Mucosa of descending colon (tissue), 3 donors: ENCODE results near the gene TMEM106A. TPM values are rescaled to one million over a fixed set of nuclear protein-coding genes. Genes with fewer than 3 reads are reported as not detected.
"Not testable (repeated sequence)": the region's sequence is repeated elsewhere in the genome, so short reads cannot be mapped to it uniquely, and the experiment has no call there.

Experiments used
- ATAC-seq: fragments of 200-7000 bp; cut with Tn5 transposase; one replicate; pipeline ENCODE4 v1.9.1; 2020; ENCODE audit warnings: mild to moderate bottlenecking, moderate library complexity
- DNase-seq, 3 donors: peaks; one replicate each; pipeline ENCODE4 v3.0.0-alpha.2; 2020
- H3K36me3 ChIP-seq: fragments of 200-600 bp; one replicate; pipeline ENCODE4 v1.8.0; 2021; ENCODE audit warnings: low read depth, mild to moderate bottlenecking
- H3K4me1 ChIP-seq: fragments of 200-600 bp; one replicate; pipeline ENCODE4 v1.8.0; 2021; ENCODE audit warnings: low read depth, mild to moderate bottlenecking
- H3K4me3 ChIP-seq: fragments of 200-600 bp; one replicate; pipeline ENCODE4 v1.8.0; 2021; ENCODE audit warnings: mild to moderate bottlenecking
- H3K9me3 ChIP-seq: fragments of 200-600 bp; one replicate; pipeline ENCODE4 v1.8.0; 2021; ENCODE audit warnings: mild to moderate bottlenecking
- intact Hi-C, 2 donors: fragments of 100-400 bp; cut with DNase I in 1 of 2; cut with micrococcal nuclease in 1 of 2; formaldehyde crosslinking; loops; one replicate each; pipeline versions ENCODE4 v1.11.0 to v1.11.1; 2022; cut with DNase I, micrococcal nuclease
- total RNA-seq, 3 donors: library from RNA; stranded (reverse); fragmentation: NEBNext Ultra II Directional in 2 of 3; extraction: Animal tissue kit (Norgen Biotek cat#: 25700) in 2 of 3; gene quantifications; one replicate each; pipeline versions ENCODE4 v1.2.1 to v1.2.4, GENCODE V29; 2021 to 2023
- TF ChIP-seq, protein P1 (sequence below): fragments of 200-600 bp; IDR thresholded peaks from one replicate; pipeline ENCODE4 v1.8.0; 2022; ENCODE audit warnings: antibody characterized with exemption, mild to moderate bottlenecking
- donor health status: DM: no; HTN: no; CAD: no; lungs with moderate emphysema.
- donor health status: DM: no; HTN: no; CAD: no.
- donor health status: DM: no; HTN: yes; CAD: no.

The TMEM106A gene
- total RNA-seq, 3 donors from 2014 or later = 11.8 to 12.5 (median 12.0) TPM

DNA sequence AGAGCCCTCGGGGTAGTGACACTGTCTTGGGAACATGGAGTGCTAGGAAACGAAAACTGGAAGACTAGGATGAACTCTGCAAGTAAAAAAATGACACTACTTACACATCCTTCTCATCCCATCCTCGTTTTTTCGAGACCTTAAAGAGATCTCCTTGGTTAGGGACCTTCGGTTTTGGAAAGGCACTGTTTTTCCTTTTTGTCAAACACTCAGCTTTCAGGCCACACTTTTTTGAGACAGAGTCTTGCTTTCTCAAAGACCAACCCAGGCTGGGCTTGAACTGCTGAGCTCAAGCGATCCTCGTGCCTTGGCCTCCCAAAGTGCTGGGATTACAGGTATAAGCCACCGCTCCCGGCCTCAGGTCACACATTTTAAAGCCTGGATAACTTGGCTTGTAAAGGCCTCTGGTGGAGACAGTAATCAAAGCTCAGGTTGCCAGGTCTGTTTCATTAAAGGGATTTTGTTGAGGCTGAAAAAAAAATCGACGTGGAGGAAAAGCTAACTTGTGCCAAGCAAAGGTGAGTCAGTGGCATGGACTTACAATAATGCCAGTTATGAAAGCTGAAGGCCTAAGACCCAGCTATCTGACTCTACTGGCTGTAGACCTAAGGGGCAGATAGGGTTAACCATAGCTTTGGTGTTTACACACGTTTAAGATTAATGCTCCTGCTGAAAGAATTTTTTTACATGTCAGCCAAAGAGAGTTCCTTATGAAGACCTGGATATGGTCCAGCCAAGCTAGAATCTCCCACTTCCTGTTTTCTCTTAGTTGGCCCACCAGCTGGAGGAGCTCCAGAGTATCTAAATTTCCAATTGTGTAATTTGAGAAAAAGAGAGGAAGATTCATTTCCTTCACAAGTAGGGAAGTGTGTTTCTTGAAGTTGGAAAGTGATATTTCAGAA, 39.8 kb upstream of the TMEM106A start:
- DNase-seq (peak in 1 of 3 donors; percentile 78), ATAC-seq (no peak)
- Histone ChIP-seq H3K4me3 (peak overlapping the region; percentile 56), H3K9me3 (no peaks in the 10 kb centered on the region), H3K4me1 (peaks cover 54% of the 10 kb centered on the region), H3K36me3 (peaks cover 13% of the 10 kb centered on the region)
- TF ChIP-seq, protein P1, sequence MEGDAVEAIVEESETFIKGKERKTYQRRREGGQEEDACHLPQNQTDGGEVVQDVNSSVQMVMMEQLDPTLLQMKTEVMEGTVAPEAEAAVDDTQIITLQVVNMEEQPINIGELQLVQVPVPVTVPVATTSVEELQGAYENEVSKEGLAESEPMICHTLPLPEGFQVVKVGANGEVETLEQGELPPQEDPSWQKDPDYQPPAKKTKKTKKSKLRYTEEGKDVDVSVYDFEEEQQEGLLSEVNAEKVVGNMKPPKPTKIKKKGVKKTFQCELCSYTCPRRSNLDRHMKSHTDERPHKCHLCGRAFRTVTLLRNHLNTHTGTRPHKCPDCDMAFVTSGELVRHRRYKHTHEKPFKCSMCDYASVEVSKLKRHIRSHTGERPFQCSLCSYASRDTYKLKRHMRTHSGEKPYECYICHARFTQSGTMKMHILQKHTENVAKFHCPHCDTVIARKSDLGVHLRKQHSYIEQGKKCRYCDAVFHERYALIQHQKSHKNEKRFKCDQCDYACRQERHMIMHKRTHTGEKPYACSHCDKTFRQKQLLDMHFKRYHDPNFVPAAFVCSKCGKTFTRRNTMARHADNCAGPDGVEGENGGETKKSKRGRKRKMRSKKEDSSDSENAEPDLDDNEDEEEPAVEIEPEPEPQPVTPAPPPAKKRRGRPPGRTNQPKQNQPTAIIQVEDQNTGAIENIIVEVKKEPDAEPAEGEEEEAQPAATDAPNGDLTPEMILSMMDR = no peak
- intact Hi-C loops = no loop called here

DNA sequence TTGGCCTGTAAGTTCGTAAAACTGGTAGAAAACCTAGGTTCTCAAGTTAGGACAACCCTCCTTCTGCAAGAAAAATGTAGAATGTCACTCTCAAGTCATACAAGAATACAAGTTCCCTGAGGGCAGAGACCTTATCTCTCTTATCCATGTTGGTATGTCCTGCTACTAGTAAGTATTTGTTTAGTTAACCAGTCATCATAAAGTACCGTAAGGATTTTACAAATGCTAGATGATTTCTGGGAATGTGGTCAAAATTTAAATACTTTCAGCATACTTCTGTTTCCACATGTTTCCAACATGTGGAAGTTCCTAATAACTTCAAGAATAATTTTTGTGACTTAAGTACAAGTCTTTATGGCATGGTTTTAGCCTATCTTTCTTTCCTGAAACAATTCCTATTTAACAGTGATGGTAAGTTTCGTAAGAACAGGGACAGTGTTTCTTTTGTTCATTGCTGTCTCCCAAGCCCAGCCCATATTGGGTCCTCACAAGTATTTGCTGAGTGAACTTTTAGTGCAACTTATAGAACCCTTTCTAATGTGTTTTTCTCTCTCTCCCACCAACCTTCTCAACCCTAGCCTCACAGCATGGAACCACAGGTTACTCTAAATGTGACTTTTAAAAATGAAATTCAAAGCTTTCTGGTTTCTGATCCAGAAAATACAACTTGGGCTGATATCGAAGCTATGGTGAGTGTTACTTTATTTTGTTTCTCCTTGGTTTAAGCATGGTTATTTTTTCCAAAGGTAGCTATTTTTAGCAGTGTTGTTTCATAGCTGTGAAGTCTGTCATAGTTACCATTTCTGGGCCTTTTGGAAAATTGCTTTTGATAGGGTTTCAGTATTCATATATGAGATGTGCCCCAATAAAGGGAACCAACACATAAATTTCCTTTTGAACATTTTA, 36.2 kb upstream of the TMEM106A start:
- DNase-seq (no peak), ATAC-seq (no peak)
- intact Hi-C loops = no loop called here
- H3K4me3 ChIP-seq = no peak overlapping the region
- H3K4me1 ChIP-seq = peaks cover 47% of the 10 kb centered on the region
- peaks cover 14% of the 10 kb centered on the region for H3K36me3 ChIP-seq
- TF ChIP-seq, protein P1 = no peak
- H3K9me3 ChIP-seq = no peaks in the 10 kb centered on the region

DNA sequence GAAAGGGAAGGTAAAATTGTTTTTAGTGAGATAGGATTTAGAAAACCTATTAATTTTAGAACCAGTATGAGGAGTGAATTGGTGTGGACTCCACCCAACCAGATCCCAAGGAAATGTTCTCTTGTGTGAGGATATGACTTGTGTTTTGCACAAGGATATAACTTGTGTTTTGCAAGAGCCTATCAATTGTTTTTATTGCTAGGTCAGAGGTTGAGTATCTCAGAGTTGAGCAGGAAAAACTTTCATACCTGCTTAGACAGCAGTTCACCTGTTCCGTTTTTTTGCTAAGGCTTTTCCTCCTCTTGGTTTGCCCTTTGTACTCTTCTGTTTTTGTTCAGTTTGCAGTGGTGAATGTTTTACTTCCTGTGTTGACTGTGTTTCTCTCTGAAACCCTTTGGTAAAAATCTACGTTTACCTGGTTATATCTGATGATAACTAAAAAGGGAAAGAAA, 35.5 kb upstream of the TMEM106A start:
- peaks cover 15% of the 10 kb centered on the region for H3K36me3 ChIP-seq
- peak in 1 of 3 donors; percentile 51 for DNase-seq

DNA sequence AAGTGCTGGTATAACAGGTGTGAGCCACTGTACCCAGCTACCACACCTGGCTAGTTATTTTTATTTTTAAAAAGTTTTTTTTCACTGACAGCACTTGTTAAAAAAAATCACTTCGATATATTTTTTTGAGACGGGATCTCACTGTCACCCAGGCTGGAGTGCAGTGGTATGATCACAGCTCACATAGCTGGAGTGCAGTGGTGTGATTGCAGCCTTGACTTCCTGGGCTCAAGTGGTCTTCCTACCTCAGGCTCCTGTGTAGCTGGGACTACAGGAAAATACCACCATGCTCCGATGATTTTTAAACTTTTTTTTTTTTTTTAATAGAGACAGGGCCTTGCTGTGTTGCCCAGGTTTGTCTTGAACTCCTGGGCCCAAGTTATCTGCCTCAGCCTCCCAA, 27.8 kb upstream of the TMEM106A start:
- peaks cover 18% of the 10 kb centered on the region for H3K36me3 ChIP-seq
- intact Hi-C loops = no loop called here

More for the DNA sequence above, 35.5 kb upstream of the TMEM106A start:
- Histone ChIP-seq H3K9me3 (no peaks in the 10 kb centered on the region), H3K4me1 (peaks cover 47% of the 10 kb centered on the region), H3K4me3 (no peak overlapping the region)
- intact Hi-C loops = no loop called here
- peak; percentile 91 for ATAC-seq
- TF ChIP-seq, protein P1 = no peak

DNA sequence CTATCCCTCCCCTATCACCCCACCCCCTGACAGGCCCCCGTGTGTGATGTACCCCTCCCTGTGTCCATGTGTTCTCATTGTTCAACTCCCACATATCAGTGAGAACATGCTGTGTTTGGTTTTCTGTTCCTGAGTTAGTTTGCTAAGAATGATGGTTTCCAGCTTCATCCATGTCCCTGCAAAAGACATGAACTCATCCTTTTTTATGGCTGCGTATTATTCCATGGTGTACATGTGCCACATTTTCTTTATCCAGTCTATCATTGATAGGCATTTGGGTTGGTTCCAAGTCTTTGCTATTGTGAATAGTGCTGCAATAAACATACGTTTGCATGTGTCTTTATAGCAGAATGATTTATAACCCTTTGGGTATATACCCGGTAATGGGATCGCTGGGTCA, 25.0 kb upstream of the TMEM106A start:
- intact Hi-C loops, ATAC-seq, H3K4me3 ChIP-seq, H3K9me3 ChIP-seq, H3K4me1 ChIP-seq, DNase-seq: not testable (repeated sequence)
- peaks cover 34% of the 10 kb centered on the region for H3K36me3 ChIP-seq

More for the DNA sequence above, 27.8 kb upstream of the TMEM106A start:
- Histone ChIP-seq H3K9me3 (no peaks in the 10 kb centered on the region), H3K4me3 (no peak overlapping the region), H3K4me1 (no peaks in the 10 kb centered on the region)
- ATAC-seq (no peak), DNase-seq (no peak)
- TF ChIP-seq, protein P1 = no peak
